GM19452 (cell line): ENCODE results near the gene EP400.
"Not testable (repeated sequence)": the region's sequence is repeated elsewhere in the genome, so short reads cannot be mapped to it uniquely, and the experiment has no call there.

Experiments
- ATAC-seq: cut with Tn5 transposase; IDR thresholded peaks from one replicate; pipeline ENCODE4 v1.9.1; 2021; ENCODE audit not compliant: unreplicated experiment

The EP400 gene

DNA sequence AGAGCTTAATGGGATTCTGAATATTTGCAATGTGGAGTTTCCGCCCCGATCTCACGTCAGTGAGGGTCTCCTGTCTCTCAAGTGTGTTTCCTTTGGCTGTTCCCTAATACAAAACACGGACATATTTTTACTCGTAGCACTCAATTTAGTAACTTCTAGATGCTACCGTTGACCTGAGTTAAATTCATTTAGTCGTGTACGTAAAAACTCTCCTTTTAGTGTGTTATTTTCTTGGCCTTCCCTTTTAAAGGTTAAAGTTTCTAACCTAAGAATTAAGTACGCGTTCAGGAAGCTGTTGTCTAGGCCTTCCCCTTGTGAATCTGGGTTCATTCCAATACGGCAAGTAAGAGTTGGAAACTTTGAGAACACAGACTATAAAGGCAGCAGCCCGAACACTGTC, 130.0 kb downstream of the EP400 start:
- no peak for ATAC-seq

DNA sequence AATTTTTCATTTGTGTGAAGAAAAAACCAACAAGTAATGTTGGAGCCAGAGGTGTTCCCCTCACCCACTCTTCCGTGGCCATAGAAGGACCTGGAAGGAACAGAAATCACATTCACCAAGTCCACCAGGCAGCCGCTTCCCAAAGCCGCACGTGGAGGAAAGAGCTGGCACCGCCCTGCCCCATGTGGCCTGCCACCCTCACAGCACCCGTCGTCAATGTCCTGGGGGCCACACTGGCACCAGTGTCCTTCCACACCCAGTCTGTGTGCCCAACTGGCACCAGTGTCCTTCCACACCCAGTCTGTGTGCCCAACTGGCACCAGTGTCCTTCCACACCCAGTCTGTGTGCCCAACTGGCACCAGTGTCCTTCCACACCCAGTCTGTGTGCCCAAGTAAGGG, 130.8 kb downstream of the EP400 start:
- ATAC-seq = not testable (repeated sequence)

DNA sequence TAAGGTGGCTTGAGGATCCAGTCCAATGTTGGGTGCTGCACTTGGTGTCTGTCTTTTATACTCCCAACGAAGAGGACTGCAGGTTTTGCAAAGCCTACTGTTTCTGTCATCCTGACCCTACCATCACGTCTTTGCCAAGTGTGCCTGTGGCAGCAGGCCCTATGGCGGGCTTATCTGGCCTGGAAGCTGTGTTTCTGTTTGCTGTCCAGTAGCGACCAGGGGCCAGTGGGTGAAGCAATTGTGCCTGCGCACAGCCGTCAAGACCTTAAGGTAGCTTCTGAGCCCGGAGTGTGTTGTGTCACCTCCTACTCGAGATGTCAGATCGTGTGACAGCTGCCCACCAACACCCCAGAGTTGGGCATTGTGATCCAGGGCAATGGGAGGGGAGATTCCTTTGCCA, 131.7 kb downstream of the EP400 start:
- ATAC-seq = no peak

- ATAC-seq = no peak
These were observed 133.8 kb downstream of the EP400 start for GRCh38 chr12:132083614-132083940.

- ATAC-seq = peak; percentile 87
These were observed 134.3 kb downstream of the EP400 start for GRCh38 chr12:132083941-132084620.

DNA sequence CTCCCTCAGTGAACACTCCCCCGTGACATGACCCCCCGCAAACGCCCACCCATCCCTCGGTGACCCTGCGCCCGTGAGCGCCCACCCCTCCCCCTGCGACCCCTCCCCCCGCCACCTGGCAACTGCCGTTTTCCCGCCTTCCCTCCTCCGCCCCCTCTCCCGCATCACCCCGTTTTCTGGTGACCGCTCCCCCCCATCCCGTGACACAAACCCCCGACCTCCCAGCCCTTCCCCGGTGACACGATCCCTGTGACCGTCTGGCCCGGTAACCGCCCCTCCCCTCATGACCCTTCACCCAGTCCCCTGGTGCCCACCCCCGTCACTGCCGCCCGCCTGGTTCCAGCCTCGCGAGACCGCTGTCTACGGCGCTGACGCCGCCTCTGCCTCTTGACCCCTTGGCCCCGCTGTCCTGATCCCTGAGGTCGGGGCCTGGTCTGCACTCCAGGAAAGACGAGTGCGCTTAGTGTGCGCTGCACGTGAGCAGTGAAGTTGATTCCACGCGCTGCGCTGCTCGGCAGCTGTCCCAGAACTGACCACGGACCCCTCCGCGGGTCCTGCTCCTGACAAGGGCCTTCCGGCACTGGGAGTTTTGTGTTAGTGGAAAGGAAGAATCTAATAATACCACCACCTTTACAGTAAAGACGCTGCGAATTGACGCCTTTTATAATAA, 135.0 kb downstream of the EP400 start:
- ATAC-seq = no peak

DNA sequence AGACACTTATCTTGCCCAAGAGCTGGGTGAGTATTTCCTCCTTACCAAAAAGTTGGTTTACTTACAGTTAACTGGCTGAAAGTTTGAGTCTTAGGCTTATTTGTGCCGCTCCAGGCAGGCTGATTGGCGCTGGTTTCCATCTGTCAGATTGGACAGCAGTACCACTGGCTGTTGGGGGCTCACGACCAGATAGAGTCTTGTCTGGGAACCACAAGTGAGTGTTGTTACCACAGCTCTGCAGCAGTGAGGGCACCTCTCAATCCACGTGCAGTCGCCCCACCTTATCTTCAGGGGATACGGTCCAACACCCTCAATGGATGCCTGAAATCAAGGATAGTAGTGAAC, 135.5 kb downstream of the EP400 start:
- no peak for ATAC-seq

DNA sequence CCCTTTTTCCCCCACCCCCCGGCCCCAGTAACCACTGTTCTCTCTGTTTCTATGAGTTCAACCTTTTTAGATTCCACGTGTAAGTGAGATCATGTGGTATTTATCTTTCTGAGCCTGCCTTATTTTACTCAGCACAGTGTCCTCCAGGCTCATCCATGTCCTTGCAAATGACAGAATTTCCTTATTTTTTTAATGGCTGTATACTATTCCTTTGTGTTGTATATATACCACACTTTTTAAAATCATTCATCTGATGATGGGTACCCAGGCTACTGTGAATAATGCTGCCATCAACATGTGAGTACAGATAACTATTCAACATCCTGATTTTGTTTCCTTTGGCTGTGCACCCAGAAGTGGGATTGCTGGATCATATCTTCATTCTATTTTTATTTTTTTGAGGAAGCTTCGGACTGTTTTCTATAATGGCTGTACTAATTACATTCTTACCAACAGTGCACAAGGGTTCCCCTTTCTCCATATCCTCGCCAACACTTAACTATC, 139.7 kb downstream of the EP400 start:
- ATAC-seq = no peak

- ATAC-seq = no peak
These were observed 144.6 kb downstream of the EP400 start for GRCh38 chr12:132094269-132094891.

- no peak for ATAC-seq
These were observed 146.0 kb downstream of the EP400 start for GRCh38 chr12:132095520-132096409.

- ATAC-seq = no peak
These were observed 150.0 kb downstream of the EP400 start for GRCh38 chr12:132099739-132100138.

- ATAC-seq = no peak
These were observed 150.7 kb downstream of the EP400 start for GRCh38 chr12:132100306-132101065.

- ATAC-seq = no peak
These were observed 152.6 kb downstream of the EP400 start for GRCh38 chr12:132102297-132102696.

GRCh38 chr12:132103072-132103471, 153.3 kb downstream of the EP400 start:
- ATAC-seq = not testable (repeated sequence)

DNA sequence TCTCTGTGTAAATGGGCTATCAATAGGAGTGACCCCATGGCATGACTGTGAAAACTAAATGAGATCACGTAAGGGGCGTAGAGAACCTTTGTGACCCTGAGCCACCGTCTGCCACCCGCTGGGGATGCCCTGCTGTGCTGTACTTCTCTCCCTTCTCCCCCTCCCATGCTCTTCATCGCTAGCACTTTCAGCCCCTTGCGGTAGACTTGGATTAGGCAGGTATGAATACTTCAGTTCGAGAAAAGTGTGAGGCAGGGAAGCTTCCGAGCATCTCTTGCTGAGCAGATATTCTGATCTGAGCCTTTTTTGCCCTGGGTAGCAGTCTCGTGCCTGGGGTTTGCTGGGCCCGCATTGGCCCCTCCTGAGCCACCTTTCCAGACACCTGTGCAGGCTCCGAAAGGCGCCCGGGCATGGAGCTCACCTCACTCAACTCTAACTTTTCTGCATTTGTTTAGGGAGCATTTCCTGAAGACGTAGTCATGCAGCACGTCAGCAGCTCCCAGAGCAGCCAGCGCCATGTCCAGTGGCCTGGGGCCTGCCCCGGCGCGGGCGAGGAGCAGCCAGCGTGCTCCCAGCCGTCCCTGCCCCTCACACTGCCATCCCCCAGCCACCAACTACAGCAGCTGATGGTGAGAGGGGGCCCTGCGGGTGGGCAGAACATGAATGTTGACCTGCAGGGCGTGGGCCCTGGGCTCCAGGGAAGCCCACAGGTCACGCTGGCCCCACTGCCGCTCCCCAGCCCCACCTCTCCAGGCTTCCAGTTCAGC, 154.0 kb downstream of the EP400 start:
- no peak for ATAC-seq

- ATAC-seq = no peak
These were observed 155.7 kb downstream of the EP400 start for GRCh38 chr12:132105467-132105866.

GRCh38 chr12:132106921-132107320, 157.2 kb downstream of the EP400 start:
- no peak for ATAC-seq

- ATAC-seq = no peak
These were observed 158.6 kb downstream of the EP400 start for GRCh38 chr12:132108211-132108832.

DNA sequence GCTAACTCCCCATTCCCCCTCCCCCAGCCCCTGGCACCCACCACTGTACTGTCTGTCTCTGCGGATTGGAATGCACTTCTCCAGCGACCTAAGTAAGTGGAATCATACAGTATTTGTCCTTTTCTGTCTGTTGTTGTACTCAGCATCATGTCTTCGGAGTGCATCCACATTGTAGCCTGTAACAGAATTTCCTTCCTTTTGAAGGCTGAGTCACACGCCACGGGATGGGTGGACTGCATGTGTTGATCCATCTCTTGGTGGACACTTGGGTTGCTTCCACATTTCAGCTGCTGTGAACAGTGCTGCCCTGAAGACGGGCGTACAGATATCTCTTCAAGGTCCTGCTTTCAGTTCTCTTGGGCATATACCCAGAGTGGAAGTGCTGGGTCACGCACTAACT, 160.0 kb downstream of the EP400 start:
- ATAC-seq = no peak
